Fibroblast of mammary gland (primary cell): ENCODE data around the gene HEYL.

Experiments used
- DNase-seq: peaks from one replicate; pipeline ENCODE4 v3.0.0-alpha.2; 2010; ENCODE audit warnings: low read depth
- H3K4me3 ChIP-seq: 2 replicates; pipeline ENCODE4 v1.5.1; 2011; ENCODE audit warnings: low read depth, mild to moderate bottlenecking, low read length, moderate library complexity; ENCODE audit not compliant: control insufficient read depth
- CTCF ChIP-seq: conservative IDR thresholded peaks from 2 replicates; pipeline ENCODE4 v1.5.1; 2011; ENCODE audit warnings: low read depth, low read length, inconsistent platforms; ENCODE audit not compliant: control insufficient read depth, insufficient read depth

HEYL gene

GRCh38 chr1:39631361-39632322 is 7.8 kb downstream of the HEYL start:
- no peak for TF ChIP-seq CTCF
- no peak for DNase-seq
- no peak overlapping the region for H3K4me3 ChIP-seq

GRCh38 chr1:39628807-39629350 is 10.6 kb downstream of the HEYL start:
- TF ChIP-seq CTCF, result no peak
- DNase-seq, result no peak
- H3K4me3 ChIP-seq, result no peak overlapping the region

- no peak for DNase-seq
- no peak overlapping the region for H3K4me3 ChIP-seq
- TF ChIP-seq CTCF, result no peak
These were observed 12.8 kb downstream of the HEYL start for GRCh38 chr1:39626646-39627045.

- DNase-seq, result peak; percentile 52
- no peak overlapping the region for H3K4me3 ChIP-seq
- TF ChIP-seq CTCF, result no peak
These were observed 13.8 kb downstream of the HEYL start for GRCh38 chr1:39625462-39626273.

- no peak overlapping the region for H3K4me3 ChIP-seq
- DNase-seq, result no peak
These were observed 14.4 kb downstream of the HEYL start for GRCh38 chr1:39625009-39625408.

More at GRCh38 chr1:39625009-39625408, 14.4 kb downstream of the HEYL start:
- TF ChIP-seq CTCF, result no peak
